GM19240 (cell line): Measurements from ENCODE around the gene MYLK4.

Experiments used
- DNase-seq: peaks from one replicate; pipeline ENCODE4 v3.0.0; 2011; ENCODE audit warnings: low spot score; ENCODE audit not compliant: insufficient read length

The MYLK4 gene

GRCh38 chr6:2663123-2663522 is 87.6 kb downstream of the MYLK4 start:
- no peak for DNase-seq

- DNase-seq = no peak
Observed at GRCh38 chr6:2661651-2662050, 89.1 kb downstream of the MYLK4 start.

GRCh38 chr6:2659882-2660281 is 90.8 kb downstream of the MYLK4 start:
- DNase-seq = no peak

- no peak for DNase-seq
Observed at GRCh38 chr6:2659381-2659780, 91.3 kb downstream of the MYLK4 start.

- DNase-seq = no peak
Observed at GRCh38 chr6:2658788-2659187, 91.9 kb downstream of the MYLK4 start.

GRCh38 chr6:2656460-2657079 is 94.2 kb downstream of the MYLK4 start:
- DNase-seq = no peak

- DNase-seq = no peak
Observed at GRCh38 chr6:2655844-2656433, 94.8 kb downstream of the MYLK4 start.

GRCh38 chr6:2653369-2654032 is 97.2 kb downstream of the MYLK4 start:
- DNase-seq = no peak

- no peak for DNase-seq
Observed at GRCh38 chr6:2652611-2653010, 98.1 kb downstream of the MYLK4 start.

GRCh38 chr6:2651961-2652360 is 98.8 kb downstream of the MYLK4 start:
- DNase-seq = no peak

GRCh38 chr6:2651536-2651935 is 99.2 kb downstream of the MYLK4 start:
- no peak for DNase-seq

GRCh38 chr6:2646346-2646745 is 104.4 kb downstream of the MYLK4 start:
- DNase-seq = no peak

- no peak for DNase-seq
Observed at GRCh38 chr6:2643935-2644539, 106.7 kb downstream of the MYLK4 start.

- DNase-seq = no peak
Observed at GRCh38 chr6:2643130-2643529, 107.6 kb downstream of the MYLK4 start.

- peak; percentile 13 for DNase-seq
Observed at GRCh38 chr6:2641044-2641725, 109.5 kb downstream of the MYLK4 start.

- no peak for DNase-seq
Observed at GRCh38 chr6:2640551-2640950, 110.2 kb downstream of the MYLK4 start.

- DNase-seq = no peak
Observed at GRCh38 chr6:2639896-2640295, 110.8 kb downstream of the MYLK4 start.

- no peak for DNase-seq
Observed at GRCh38 chr6:2639167-2639566, 111.6 kb downstream of the MYLK4 start.

GRCh38 chr6:2636672-2637071 is 114.0 kb downstream of the MYLK4 start:
- DNase-seq = no peak

GRCh38 chr6:2635911-2636310 is 114.8 kb downstream of the MYLK4 start:
- no peak for DNase-seq

- DNase-seq = peak; percentile 50
Observed at GRCh38 chr6:2634139-2634964, 116.4 kb downstream of the MYLK4 start.
